NK-92 (cell line): ENCODE results near the gene KRTAP4-11.
"Not testable (repeated sequence)": the region's sequence is repeated elsewhere in the genome, so short reads cannot be mapped to it uniquely, and the experiment has no call there.

Source experiments
- DNase-seq: peaks from one replicate; lab custom pipeline; 2025; ENCODE audit not compliant: unreplicated experiment; lab: John Stamatoyannopoulos, UW

KRTAP4-11 gene

DNA sequence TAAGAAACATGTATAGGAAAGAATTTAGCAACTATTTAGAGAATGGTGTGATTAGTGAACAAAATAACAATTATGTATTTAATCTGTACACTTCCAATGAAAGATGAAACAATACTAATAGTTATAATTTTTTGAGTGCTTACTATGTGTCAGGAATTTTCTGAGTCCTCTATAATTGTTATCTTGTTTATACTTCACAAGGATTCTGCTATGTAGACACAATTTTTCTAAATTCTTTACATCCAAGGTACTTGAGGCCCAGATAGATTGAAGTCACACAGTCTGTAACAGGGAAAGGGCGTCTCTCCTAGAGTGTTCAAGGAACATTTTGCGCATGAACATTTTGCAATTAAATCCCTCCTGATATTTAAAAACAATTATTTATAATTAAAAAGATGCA, 6.9 kb upstream of the KRTAP4-11 start:
- DNase-seq: no peak

DNA sequence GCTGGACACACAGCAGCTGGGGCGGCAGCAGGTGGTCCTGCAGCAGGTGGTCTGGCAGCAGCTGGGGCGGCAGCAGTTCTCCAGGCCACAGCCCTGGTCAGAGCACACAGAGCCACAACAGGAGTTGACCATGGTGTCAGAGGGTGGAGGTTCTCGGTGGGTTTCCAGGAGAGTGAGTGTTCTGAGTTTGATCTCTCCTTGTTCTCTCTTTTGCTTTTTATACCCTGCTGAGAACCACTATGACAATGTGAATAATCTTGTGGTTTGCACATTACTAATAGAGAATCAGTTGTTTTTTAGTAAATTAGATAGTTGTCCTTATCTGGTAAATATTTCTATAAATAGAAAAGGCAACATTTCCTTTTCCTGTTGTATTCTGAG, 5.8 kb upstream of the KRTAP4-11 start, which contains the start of gene KRTAP4-12:
Gene KRTAP4-12 (minus strand): TSS at position 192 of the 381 bp plus-strand sequence. CDS start 60 bp downstream, at position 132.
- DNase-seq: not testable (repeated sequence)

DNA sequence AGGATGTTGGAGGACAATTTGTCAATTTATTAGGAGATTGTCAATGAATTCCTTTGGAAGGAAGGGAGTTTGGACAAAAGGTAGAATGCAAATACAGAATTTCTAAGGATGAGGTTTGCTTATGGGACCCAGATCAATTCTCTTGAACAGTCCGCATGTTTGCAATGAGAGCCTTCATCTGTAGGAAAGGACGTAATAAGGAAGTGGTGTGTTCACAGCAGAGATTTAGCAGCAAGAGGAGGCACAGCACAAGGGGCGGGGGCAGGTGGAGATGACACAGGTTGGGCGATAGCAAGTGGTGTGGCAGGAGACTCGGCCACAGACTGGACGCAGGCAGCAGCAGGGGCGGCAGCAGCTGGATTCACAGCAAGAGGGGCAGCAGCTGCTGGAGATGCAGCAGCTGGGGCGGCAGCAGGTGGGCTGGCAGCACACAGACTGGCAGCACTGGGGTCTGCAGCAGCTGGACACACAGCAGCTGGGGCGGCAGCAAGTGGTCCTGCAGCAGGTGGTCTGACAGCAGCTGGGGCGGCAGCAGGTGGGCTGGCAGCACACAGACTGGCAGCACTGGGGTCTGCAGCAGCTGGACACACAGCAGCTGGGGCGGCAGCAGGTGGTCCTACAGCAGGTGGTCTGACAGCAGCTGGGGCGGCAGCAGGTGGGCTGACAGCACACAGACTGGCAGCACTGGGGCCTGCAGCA, 5.3 kb upstream of the KRTAP4-11 start:
- not testable (repeated sequence) for DNase-seq

DNA sequence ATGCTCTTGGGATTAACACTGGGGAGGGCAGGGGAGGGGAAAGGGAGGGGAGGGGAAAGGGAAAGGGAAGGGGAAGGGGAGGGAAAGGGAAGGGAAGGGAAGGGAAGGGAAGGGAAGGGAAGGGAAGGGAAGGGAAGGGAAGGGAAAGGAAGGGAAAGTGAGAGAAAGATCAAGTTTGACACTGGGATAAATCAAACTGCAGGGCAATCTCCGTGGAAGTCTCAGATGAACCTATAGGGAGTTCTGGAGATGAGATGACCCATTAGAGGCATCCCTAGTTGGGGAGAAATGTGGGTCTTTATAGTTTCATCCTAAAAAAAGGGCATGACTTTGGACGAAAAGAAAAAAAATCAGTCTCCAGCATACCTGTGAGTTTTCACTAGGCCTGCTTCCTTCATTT, 3.6 kb upstream of the KRTAP4-11 start:
- DNase-seq: no peak

DNA sequence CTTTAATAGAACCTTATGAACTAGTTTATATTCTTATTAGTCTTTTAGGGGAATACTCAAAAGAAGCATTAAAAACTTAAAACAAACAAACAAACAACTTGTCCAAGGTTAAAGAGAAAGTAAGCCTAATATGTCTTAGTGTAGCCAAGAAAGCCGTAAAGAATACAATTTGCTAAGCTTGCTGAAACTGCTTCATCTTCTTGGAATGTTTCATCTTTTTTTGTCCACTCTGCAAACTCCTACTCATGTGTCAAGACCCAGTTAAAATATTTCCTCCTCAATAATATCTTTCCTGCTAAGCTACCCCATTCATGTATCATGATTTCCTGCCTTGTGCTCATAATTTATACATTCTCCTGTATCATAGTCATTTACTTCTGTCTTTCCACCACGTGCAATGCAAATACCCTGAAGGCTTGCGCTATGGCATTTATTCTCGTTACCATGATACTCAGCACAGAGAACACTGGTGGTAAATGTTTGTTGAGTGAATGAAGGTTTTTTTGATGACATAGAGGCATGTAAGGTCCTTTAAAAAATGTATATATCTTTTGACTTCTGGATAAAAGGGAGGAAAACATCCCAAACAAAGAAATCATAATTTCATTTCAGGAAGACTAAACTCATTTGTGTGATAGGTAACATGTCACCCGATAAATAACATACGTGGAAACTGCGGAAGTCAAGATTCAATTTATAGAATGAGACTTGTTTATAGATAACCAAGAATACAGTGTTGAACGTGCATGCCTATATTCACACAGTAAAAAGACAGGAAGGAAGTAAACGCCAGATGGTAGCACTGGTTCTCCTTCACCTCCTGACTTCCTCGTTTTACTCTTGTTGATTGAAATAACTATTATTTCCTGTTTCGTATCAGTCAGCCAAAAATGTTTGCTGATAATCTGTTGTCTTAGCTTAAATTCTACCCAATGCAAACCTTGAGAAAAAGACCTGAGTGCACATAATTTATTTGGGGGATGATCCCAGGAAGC, 1.8 kb upstream of the KRTAP4-11 start:
- not testable (repeated sequence) for DNase-seq

DNA sequence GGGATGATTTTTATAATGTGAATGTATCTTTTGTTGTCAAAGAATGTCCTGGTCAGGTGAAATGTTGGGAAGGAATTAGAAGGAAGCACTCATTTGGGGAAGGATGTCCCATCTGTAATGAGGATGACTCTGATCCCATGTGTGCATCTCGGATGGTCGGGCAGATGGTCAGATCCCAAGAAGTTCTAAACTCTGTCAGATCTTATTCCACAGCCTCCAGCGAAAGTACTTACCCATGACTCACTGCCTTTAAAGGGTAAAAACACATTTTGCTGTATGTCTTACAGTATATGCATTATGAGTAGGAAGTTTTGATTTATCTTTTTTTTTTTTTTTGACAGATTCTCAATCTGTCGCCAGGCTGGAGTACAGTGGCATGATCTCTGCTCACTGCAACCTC, 548 bp upstream of the KRTAP4-11 start:
- no peak for DNase-seq

DNA sequence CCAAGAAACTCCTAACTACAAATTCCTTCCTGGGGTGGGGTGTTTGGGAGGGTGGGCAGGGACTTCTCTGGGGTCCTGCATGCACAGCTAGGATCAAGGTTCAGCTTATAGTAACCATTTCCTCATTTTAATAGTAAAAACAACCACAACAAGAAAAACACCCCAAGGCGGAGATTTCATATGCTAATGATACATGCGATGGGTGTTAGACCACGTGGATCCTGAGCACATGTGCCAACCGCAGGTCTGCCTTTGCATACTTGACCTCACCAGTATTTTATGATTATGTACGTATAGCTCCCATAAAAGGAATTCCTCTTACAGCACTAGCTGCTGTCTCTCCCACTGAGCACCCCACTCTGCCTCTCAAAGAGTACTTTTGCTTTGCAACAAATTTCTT, 1.9 kb downstream of the KRTAP4-11 start:
- DNase-seq: no peak

DNA sequence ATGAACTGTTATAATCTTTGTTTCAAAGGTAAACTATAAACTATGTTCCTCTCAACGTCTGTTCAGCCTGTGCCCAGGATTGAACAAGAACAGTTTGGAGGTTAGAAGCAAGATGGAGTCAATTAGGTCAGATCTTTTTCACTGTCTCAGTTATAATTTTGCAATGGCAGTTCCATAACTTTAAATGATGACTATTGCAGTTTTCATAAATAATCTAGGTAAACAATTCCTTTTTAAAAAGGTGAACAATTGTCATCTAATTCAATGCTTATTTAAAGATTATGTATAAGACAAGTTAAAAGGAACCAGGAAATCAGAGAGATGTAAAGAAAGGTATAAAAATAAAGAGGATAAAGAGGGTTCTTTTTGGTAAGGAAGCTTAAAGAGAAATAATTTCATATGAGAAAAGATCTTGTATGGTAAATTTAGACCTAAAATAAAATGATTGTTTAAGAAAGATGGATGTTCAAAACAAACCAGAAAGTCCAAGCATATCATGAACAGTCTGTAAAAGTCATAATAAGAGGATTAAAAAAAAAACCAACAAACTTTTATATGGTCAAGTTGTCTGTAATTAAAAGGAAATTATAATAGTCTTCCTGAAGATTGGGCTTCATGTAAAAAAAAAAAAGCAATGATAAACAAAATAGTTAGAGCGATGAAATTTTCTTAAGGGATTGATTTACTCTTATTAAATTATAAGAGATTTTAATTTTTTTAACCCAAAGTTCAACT, 6.9 kb downstream of the KRTAP4-11 start:
- no peak for DNase-seq

DNA sequence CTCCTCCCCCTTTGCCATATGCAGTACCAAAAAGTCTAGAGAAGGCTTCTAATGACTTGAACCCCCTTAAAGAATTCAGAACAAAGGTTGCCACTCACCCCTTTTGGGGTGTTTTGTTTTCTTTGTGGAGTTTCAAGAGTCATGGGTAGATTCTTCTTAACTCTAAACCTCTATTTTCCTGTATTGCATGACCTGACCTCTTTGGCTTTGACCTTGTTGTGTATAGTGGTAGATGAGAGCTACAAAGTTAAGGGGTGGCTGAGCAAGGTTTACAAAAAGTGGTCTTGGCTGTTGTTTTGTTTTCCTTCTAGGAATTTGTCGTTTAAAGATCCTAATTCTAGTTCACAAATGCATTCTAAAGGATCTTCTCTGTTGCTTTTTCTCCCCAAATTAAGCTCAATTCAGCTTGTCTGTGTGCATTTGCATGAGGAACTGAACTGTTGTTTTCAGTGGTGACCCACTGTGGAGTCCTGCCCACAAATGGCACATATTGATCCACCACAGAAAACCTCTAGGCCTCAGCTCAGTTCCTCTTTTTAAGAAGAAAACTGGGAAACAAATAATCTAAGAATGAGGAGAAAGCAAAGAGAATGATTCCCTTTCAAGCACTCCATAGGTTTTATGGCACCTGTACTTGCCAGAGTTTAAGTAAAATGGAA, 9.3 kb downstream of the KRTAP4-11 start:
- DNase-seq: not testable (repeated sequence)

DNA sequence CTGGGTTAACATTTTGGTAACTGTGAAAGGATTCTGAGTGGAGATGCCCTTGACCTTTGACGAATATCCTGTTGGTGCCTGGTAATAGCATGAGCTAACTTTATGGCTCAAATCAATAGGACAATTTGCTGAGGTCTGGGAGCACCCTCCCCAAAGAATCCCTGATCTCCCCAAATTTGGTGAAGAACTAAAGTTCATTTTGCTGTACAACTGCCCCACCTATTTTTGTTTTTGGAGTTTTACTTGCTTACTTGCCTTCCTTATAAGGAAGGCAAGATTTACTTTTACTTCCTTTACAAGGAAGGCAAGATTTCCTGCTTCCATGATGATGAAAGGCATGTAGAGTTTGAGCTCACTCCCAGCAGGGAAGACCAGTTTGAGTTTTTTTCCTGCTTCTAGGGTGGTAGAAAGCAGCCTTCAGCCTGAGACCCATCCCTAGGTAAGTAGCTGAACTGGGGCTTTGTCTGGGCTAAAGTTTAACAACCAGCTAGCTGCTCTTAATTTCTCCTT, 10.2 kb downstream of the KRTAP4-11 start:
- DNase-seq: no peak

DNA sequence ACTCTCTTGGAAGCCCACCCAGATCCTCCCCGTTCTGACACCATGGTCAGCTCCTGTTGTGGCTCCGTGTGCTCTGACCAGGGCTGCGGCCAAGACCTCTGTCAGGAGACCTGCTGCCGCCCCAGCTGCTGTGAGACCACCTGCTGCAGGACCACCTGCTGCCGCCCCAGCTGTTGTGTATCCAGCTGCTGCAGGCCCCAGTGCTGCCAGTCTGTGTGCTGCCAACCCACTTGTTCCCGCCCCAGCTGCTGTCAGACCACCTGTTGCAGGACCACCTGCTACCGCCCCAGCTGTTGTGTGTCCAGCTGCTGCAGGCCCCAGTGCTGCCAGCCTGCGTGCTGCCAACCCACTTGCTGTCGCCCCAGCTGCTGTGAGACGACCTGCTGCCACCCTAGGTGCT, 12.8 kb downstream of the KRTAP4-11 start, which contains the start of gene KRTAP4-9:
Gene KRTAP4-9 (plus strand): TSS at position 43 of the 400 bp plus-strand sequence. CDS start 0 bp downstream, at position 43.
- DNase-seq: not testable (repeated sequence)

DNA sequence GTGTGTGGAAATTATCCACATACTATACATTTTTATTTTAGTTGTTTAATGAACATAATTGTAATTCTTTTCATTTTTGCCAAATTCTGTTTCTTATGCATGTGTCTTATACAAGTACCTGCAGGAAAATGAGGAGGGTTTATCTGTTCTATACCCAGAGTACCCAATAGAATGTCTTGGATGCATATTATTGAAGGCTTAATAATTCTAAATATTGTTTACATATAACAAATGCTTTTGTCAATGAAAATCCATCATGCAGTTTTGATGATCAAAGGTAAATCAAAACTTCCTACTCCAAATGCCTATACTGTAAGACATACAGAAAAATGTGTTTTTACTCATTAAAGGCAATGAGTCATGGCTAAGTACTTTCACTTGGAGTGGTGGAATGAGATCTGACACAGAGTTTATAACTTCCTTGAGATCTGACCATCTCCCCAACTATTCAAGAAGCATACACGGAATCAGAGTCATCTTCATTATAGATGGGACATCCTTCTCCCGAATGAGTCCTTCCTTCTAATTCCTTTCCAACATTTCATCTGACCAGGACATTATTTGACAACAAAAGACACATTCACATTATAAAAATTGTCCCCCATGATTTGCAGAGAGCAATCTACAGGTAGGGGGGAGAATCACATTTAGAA, 13.7 kb downstream of the KRTAP4-11 start:
- DNase-seq: not testable (repeated sequence)

DNA sequence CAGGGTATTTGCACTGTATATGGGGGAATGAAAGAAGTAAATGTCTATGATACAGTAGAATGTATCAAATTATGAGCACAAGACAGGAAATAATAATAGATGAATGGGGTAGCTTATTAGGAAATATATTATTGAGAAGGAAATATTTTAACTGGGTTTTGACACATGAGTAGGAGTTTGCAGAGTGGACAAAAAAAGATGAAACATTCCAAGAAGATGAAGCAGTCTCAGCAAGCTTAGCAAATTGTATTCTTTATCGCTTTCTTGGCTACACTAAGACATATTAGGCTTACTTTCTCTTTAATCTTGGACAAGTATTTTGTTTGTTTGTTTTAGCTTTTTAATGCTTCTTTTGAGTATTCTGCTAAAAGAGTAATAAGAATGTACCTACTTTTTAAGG, 14.3 kb downstream of the KRTAP4-11 start:
- DNase-seq: no peak

DNA sequence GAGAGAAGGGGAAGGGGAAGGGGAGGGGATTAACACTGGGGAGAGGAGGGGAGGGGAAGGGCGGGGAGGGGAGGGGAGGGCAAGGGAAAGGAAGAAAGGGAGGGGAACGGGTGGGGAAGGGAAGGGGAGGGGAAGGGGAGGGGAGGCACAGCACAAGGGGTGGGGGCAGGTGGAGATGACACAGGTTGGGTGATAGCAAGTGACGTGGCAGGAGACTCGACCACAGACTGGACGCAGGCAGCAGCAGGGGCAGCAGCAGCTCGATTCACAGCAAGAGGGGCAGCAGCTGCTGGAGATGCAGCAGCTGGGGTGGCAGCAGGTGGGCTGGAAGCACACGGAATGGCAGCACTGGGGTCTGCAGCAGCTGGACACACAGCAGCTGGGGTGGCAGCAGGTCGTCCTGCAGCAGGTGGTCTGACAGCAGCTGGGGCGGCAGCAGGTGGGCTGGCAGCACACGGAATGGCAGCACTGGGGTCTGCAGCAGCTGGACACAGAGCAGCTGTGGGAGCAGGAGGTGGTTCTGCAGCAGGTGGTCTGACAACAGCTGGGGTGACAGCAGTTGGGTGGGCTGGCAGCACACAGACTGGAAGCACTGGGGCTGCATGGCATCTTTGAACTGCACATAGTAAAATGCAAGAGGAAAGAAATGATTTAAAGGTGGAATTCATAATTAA, 16.4 kb downstream of the KRTAP4-11 start, which contains the start of gene KRTAP4-16:
Gene KRTAP4-16 (minus strand): TSS at position 624 of the 674 bp plus-strand sequence. CDS start 0 bp downstream, at position 624.
- DNase-seq: no peak

DNA sequence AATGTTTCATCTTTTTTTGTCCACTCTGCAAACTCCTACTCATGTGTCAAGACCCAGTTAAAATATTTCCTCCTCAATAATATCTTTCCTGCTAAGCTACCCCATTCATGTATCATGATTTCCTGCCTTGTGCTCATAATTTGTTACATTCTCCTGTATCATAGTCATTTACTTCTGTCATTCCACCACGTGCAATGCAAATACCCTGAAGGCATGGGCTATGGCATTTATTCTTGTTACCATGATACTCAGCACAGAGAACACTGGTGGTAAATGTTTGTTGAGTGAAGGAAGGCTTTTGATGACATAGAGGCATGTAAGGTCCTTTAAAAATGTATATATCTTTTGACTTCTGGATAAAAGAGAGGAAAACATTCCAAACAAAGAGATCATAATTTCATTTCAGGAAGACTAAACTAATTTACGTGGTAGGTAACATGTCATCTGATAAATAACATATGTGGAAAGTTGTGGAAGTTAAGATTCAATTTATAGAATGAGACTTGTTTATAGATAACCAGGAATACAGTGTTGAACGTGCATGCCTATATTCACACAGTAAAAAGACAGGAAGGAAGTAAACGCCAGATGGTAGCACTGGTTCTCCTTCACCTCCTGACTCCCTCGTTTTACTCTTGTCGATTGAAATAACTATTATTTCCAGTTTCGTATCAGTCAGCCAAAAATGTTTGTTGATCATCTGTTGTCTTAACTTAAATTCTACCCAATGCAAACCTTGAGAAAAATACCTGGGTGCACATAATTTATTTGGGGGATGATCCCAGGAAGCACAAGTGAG, 18.3 kb downstream of the KRTAP4-11 start:
- not testable (repeated sequence) for DNase-seq

DNA sequence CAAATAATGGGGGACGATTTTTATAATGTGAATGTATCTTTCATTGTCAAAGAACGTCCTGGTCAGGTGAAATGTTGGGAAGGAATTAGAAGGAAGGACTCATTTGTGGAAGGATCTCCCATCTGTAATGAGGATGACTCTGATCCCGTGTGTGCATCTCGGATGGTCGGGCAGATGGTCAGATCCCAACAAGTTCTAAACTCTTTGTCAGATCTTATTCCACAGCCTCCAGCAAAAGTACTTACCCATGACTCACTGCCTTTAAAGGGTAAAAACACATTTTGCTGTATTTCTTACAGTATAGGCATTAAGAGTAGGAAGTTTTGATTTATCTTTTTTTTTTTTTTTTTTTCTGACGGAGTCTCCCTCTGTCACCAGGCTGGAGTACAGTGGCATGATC, 19.7 kb downstream of the KRTAP4-11 start:
- DNase-seq: no peak

DNA sequence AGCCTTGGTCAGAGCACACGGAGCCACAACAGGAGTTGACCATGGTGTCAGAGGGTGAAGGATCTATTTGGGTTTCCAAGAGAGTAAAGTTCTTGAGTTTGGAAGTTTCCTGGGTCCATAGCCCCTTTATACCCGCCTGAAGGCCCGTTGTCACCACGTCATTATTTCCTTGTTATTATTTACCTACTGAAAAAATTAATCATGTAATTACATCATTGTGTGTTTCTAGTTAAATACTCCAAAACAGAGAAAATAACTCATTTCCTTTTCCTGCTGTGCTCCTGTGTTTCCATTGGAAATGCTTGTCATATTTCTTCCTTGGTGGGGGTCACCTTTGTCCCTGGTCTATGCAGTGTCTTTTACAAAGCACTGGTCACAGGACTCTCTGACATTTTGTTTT, 20.1 kb downstream of the KRTAP4-11 start, which contains the start of gene KRTAP4-8:
Gene KRTAP4-8 (minus strand): TSS at position 101 of the 400 bp plus-strand sequence. CDS start 58 bp downstream, at position 43.
- DNase-seq: no peak

DNA sequence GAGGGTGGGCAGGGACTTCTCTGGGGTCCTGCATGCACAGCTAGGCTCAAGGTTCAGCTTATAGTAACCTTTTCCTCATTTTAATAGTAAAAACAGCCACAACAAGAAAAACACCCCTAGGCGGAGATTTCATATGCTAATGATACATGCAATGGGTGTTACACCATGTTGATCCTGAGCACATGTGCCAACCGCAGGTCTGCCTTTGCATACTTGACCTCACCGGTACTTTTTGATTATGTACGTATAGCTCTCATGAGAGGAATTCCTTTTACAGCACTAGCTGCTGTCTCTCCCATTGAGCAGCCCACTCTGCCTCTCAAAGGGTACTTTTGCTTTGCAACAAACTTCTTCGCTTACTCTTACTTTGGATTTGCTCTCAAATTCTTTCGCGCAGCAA, 22.1 kb downstream of the KRTAP4-11 start:
- no peak for DNase-seq
